Uterus (tissue), 2 donors: Measurements from ENCODE around the gene QSOX2.

Experiments
- POLR2A ChIP-seq, 2 donors: fragments of 450-650 bp; IDR thresholded peaks; one replicate each; pipeline ENCODE4 v1.6.1; 2016; ENCODE audit warnings: antibody characterized with exemption in 2 of 2, mild to moderate bottlenecking in 1 of 2, moderate library complexity in 1 of 2
- TF ChIP-seq, protein P1 (sequence below), 4 experiments: fragments of 200-600 bp in 2 of 4; fragments of 450-650 bp in 2 of 4; sonication (generic) in 2 of 4; IDR thresholded peaks; one replicate each; pipeline ENCODE4 v1.5.1; 2016 to 2019; ENCODE audit warnings: antibody characterized with exemption in 4 of 4, mild to moderate bottlenecking in 2 of 4, moderate library complexity in 1 of 4

GRCh38 chr9:136197930-136198604 lies 47.5 kb downstream of the QSOX2 start:
- TF ChIP-seq, protein P1, sequence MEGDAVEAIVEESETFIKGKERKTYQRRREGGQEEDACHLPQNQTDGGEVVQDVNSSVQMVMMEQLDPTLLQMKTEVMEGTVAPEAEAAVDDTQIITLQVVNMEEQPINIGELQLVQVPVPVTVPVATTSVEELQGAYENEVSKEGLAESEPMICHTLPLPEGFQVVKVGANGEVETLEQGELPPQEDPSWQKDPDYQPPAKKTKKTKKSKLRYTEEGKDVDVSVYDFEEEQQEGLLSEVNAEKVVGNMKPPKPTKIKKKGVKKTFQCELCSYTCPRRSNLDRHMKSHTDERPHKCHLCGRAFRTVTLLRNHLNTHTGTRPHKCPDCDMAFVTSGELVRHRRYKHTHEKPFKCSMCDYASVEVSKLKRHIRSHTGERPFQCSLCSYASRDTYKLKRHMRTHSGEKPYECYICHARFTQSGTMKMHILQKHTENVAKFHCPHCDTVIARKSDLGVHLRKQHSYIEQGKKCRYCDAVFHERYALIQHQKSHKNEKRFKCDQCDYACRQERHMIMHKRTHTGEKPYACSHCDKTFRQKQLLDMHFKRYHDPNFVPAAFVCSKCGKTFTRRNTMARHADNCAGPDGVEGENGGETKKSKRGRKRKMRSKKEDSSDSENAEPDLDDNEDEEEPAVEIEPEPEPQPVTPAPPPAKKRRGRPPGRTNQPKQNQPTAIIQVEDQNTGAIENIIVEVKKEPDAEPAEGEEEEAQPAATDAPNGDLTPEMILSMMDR (IDR thresholded peaks at IDR 0.05) = no peak
- TF ChIP-seq POLR2A (IDR thresholded peaks at IDR 0.05) = no peak
